Loucy (cell line): ENCODE data around the gene CACTIN.

Experiments
- H2AFZ ChIP-seq: fragments of 200-600 bp; sonication (generic); 2 replicates; pipeline ENCODE4 v1.6.0; 2016; ENCODE audit warnings: antibody characterized with exemption, mild to moderate bottlenecking, low read length, moderate library complexity
- H3F3A ChIP-seq: fragments of 200-600 bp; 2 replicates; pipeline ENCODE4 v1.6.0; 2016; ENCODE audit warnings: antibody characterized with exemption, low read depth, mild to moderate bottlenecking
- H3K27me3 ChIP-seq: fragments of 200-600 bp; sonication (generic); 2 replicates; pipeline ENCODE4 v1.6.1; 2014; ENCODE audit warnings: low read length, mild to moderate bottlenecking; ENCODE audit not compliant: insufficient read depth, poor library complexity, severe bottlenecking
- H3K36me3 ChIP-seq: fragments of 200-600 bp; sonication (generic); 2 replicates; pipeline ENCODE4 v1.6.1; 2016; ENCODE audit warnings: low read length; ENCODE audit not compliant: insufficient read depth
- H3K4me1 ChIP-seq: fragments of 200-600 bp; sonication (generic); 2 replicates; pipeline ENCODE4 v1.5.1; 2014; ENCODE audit warnings: low read length, mild to moderate bottlenecking; ENCODE audit not compliant: insufficient read depth, poor library complexity, severe bottlenecking
- H3K4me2 ChIP-seq: fragments of 200-600 bp; sonication (generic); 2 replicates; pipeline ENCODE4 v1.6.0; 2014; ENCODE audit warnings: antibody characterized with exemption, low read length, low read depth, mild to moderate bottlenecking; ENCODE audit not compliant: poor library complexity, severe bottlenecking
- H3K4me3 ChIP-seq: fragments of 200-600 bp; sonication (generic); 2 replicates; pipeline ENCODE4 v1.5.1; 2014; ENCODE audit warnings: low read length, mild to moderate bottlenecking, mixed read lengths; ENCODE audit not compliant: poor library complexity, severe bottlenecking
- H3K79me2 ChIP-seq: fragments of 200-600 bp; sonication (generic); 2 replicates; pipeline ENCODE4 v1.6.1; 2014; ENCODE audit warnings: low read length; ENCODE audit not compliant: insufficient read depth
- H3K9ac ChIP-seq: fragments of 200-600 bp; sonication (generic); 2 replicates; pipeline ENCODE4 v1.6.0; 2014; ENCODE audit warnings: mild to moderate bottlenecking, low read depth, low read length, moderate library complexity; ENCODE audit not compliant: poor library complexity, severe bottlenecking
- H3K9me2 ChIP-seq: fragments of 200-600 bp; sonication (generic); replicated peaks from 2 replicates; pipeline ENCODE4 v1.6.1; 2016; ENCODE audit warnings: low read depth, low read length, mixed read lengths
- H3K9me3 ChIP-seq: fragments of 200-600 bp; sonication (generic); 2 replicates; pipeline ENCODE4 v1.6.1; 2014; ENCODE audit warnings: mild to moderate bottlenecking, antibody characterized with exemption, low read length, low read depth; ENCODE audit not compliant: insufficient read depth
- H4K20me1 ChIP-seq: fragments of 200-600 bp; sonication (generic); 2 replicates; pipeline ENCODE4 v1.6.0; 2014; ENCODE audit warnings: antibody characterized with exemption, low read length, mild to moderate bottlenecking; ENCODE audit not compliant: insufficient read depth, poor library complexity, severe bottlenecking
- EZH2phosphoT487 ChIP-seq: fragments of 200-600 bp; IDR thresholded peaks from 2 replicates; pipeline ENCODE4 v1.6.1; 2018; ENCODE audit warnings: antibody characterized with exemption, mild to moderate bottlenecking, moderate library complexity, borderline replicate concordance
- TF ChIP-seq, protein P1 (sequence below): fragments of 200-600 bp; sonication (generic); conservative IDR thresholded peaks from 2 replicates; pipeline ENCODE4 v1.5.1; 2014; ENCODE audit warnings: mild to moderate bottlenecking, antibody characterized with exemption, low read length

Gene CACTIN

GRCh38 chr19:3642296-3642695 is 15.7 kb upstream of the CACTIN start:
- Histone ChIP-seq H3K4me2 (no peak overlapping the region), H3K9me3 (no peaks in the 10 kb centered on the region), H3K27me3 (no peaks in the 10 kb centered on the region), H3K4me1 (no peaks in the 10 kb centered on the region), H3K9me2 (no peaks in the 10 kb centered on the region), H3K36me3 (no peaks in the 10 kb centered on the region), H3K9ac (no peak overlapping the region), H4K20me1 (no peaks in the 10 kb centered on the region), H3F3A (no peaks in the 10 kb centered on the region), H2AFZ (no peak overlapping the region), H3K4me3 (no peak overlapping the region), H3K79me2 (no peaks in the 10 kb centered on the region)
- TF ChIP-seq, protein P1, sequence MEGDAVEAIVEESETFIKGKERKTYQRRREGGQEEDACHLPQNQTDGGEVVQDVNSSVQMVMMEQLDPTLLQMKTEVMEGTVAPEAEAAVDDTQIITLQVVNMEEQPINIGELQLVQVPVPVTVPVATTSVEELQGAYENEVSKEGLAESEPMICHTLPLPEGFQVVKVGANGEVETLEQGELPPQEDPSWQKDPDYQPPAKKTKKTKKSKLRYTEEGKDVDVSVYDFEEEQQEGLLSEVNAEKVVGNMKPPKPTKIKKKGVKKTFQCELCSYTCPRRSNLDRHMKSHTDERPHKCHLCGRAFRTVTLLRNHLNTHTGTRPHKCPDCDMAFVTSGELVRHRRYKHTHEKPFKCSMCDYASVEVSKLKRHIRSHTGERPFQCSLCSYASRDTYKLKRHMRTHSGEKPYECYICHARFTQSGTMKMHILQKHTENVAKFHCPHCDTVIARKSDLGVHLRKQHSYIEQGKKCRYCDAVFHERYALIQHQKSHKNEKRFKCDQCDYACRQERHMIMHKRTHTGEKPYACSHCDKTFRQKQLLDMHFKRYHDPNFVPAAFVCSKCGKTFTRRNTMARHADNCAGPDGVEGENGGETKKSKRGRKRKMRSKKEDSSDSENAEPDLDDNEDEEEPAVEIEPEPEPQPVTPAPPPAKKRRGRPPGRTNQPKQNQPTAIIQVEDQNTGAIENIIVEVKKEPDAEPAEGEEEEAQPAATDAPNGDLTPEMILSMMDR = no peak
- no peak for TF ChIP-seq EZH2phosphoT487

DNA sequence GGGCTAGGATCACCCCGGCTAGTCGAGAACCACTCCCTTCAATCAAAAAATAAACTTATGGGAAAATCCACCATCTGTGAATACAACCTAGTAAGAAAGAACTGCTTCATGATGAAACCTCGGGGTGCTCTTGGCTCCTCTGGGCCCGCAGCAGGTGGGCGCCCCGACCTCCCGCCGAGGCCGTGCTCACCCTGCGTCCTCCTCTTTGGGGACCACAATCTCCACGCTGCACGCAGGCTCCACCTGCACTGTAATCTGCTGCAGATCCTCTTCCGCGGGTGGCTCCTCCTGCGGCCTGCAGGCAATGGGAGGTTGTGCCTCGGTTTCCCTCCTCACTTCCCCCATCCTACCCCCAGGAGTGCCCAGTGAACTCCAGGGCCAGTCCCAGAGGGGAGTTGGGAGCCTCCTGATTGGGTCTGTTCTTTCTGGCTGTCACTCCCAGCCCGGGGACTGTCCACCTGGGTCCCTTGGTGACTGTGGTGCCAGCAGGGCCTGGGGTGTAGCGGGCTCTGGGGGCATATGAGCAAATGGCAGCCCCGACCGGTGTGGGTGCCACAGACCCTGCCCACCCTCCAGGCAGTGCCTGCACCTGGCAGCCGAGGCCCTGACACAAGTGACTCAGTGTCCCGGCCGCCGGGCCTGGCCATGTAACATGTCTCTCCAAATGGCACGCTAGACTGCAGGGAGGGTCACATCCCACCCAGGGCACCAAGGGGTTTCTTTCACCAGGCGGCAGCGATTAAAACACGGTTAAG is 15.1 kb upstream of the CACTIN start:
- no peaks in the 10 kb centered on the region for H3K9me3 ChIP-seq
- no peaks in the 10 kb centered on the region for H3K27me3 ChIP-seq
- no peaks in the 10 kb centered on the region for H3K36me3 ChIP-seq
- no peak overlapping the region for H2AFZ ChIP-seq
- no peak for TF ChIP-seq EZH2phosphoT487
- TF ChIP-seq, protein P1 = no peak
- H3K9me2 ChIP-seq = no peaks in the 10 kb centered on the region
- H3K79me2 ChIP-seq = no peaks in the 10 kb centered on the region
- no peak overlapping the region for H3K9ac ChIP-seq
- no peak overlapping the region for H3K4me2 ChIP-seq
- no peaks in the 10 kb centered on the region for H3K4me1 ChIP-seq
- H4K20me1 ChIP-seq = no peaks in the 10 kb centered on the region
- no peaks in the 10 kb centered on the region for H3F3A ChIP-seq
- no peak overlapping the region for H3K4me3 ChIP-seq

GRCh38 chr19:3639479-3639878 is 12.9 kb upstream of the CACTIN start:
- Histone ChIP-seq H3K9me3 (no peaks in the 10 kb centered on the region), H3F3A (no peaks in the 10 kb centered on the region), H3K36me3 (no peaks in the 10 kb centered on the region), H3K79me2 (no peaks in the 10 kb centered on the region), H3K4me2 (no peak overlapping the region), H3K9ac (no peak overlapping the region), H3K4me1 (no peaks in the 10 kb centered on the region), H4K20me1 (no peaks in the 10 kb centered on the region), H3K4me3 (no peak overlapping the region), H3K9me2 (no peaks in the 10 kb centered on the region), H3K27me3 (no peaks in the 10 kb centered on the region), H2AFZ (no peak overlapping the region)
- no peak for TF ChIP-seq EZH2phosphoT487
- TF ChIP-seq, protein P1 = no peak
